Anterior cingulate cortex (tissue), 58 donors: ENCODE data around the gene PDPK1.
"Not testable (repeated sequence)": the region's sequence is repeated elsewhere in the genome, so short reads cannot be mapped to it uniquely, and the experiment has no call there.

ENCODE experiments used
- DNase-seq, 58 donors: peaks; one replicate each; lab custom pipeline; 2025; lab: John Stamatoyannopoulos, UW

The PDPK1 gene

DNA sequence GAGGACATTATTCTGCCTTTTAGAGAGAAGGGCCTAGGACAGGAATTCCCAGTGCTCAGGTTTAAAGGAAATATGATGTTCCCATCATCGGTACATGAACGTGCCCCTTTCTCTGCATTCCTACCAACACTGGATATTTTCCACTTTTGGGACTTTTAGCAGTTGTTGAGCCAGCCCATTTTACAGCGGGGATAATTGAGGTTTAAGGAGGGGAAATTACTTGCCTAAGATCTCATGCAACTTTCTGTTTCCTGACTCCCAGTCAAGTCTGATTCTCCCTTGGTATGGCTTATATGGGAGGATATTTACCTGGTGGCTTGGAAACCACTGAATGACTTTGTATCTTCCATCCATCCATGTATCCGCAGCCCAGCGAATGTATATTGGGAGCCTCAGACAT lies 3.5 kb upstream of the PDPK1 start:
- not testable (repeated sequence) for DNase-seq

DNA sequence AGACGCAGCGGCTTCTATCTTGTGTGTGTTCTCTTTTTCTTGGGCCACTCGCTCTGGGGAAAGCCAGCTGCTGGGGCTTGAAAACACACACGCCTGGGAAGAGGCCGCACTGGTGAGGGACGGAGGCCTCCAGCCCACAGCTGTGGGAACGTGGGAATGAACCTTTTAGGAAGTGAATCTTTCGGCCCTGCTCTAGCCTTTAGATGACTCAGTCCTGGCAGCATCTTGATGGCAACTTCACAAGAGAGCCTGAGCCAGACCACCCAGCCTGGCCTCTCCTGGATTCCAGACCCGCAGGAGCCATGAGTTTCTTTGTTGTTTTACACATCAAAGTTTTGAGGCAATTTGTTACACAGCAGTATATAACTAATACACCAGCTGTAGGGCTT lies 2.2 kb upstream of the PDPK1 start:
- DNase-seq: no peak

DNA sequence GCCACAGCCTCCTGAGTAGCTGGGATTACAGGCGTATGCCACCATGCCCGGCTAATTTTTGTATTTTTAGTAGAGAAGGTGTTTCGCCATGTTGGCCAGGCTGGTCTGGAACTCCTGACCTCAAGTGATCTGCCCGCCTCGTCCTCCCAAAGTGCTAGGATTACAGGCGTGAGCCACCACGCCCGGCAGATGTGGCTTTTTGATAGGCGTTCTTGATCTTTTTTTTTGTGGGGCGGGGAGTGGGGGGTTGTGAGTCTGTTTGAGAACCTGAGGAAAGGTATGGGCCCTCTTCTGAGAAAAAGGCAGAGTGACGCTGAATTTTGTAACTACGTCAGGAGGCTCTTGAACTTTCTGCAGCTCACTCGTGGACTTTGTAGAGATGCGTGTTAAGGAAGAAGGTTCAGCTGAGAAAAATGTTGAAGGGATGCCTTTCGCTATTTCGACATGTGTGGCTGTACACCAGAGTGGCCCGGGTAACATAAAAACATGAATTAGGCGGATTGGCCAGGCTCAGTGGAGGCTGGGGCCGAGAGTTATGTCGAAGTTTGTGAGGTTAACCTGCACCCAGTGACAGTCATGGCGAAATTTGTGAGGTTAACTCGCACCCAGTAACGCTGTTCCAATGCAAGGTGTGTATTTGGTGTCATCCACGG lies 1.5 kb downstream of the PDPK1 start:
- not testable (repeated sequence) for DNase-seq

DNA sequence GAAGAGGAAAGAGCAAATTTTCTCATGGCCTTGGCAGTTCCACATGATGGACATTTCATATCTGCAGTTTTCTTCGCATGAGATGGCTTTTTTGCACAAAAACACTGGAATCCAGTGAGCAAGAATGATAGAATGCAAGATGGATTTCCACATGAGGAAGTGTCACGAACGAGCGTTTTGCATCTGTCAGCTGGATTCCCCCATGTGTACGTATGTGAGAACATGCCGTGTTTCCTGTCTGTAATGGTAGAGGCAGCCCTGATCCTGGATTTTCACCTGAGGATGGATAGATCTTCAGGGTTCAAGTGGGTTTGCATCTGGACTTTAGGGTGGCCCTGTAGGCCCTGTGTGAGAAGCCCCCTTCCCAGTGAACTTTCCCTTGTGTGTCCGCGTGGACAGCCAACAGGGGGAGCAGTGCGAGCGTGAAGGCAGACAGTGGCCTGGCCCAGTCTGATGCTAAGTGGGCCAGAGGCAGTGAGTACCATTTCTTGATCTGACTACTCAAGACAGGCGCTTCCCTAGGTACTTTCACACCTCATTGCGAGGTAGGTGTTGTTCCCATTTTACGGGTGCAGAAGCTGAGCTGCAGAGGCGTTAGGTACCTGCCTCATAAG lies 2.1 kb downstream of the PDPK1 start:
- peak in 10 of 58 donors; percentile 3 to 55 (median 36) for DNase-seq

DNA sequence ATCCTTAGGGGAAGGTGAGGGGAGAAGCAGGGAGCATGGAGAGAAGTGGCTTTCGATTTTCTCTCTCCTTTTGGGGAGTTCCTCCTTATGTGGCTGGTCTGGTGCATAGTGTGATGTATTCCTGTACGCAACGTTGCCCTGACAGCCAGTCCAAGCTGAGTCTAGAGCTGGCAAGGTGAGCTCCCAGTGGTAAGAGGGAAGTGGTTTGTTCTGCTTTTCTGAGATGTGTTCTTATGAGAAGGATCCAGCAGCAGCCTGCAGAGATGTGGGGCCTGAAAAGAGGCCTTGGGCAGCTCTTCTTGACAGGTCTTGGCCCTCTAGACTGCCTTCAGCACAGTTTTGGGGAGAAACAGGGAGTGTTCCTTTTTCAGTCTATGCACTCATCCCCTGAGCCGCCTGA lies 3.1 kb downstream of the PDPK1 start:
- DNase-seq: not testable (repeated sequence)

DNA sequence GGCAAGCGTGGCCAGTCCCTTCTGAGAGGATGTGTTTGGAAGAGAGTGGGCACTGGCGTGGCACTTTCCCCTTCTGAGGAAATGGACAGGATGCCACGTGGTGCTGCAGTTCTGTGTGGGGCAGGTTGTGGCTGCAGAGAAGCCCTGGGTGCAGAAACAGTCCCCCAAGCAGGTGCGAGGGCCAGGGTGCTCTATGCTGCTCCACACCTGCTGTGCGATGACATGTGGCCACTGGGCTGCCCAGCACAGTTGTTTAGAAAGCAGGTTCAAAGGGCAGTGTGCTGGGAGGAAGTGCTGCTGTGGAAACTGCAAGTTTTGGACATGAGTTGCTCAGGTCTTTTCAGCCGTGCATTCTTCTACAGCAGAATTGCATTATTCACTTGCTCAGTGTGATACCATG lies 3.6 kb downstream of the PDPK1 start:
- DNase-seq: not testable (repeated sequence)

DNA sequence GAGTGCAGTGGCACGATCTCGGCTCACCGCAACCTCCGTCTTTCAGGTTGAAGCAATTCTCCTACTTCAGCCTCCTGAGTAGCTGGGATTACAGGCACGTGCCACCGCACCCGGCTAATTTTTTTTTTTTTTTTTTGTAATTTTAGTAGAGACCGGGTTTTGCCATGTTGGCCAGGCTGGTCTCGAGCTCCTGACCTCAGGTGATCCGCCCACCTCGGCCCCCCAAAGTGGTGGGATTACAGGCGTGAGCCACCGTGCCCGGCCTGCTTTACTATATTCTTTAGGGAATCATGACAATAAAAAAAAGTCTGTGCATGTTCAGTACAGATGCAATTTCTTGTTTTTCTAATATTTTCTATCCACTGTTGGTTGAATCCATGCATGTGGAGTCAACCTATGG lies 6.0 kb downstream of the PDPK1 start:
- not testable (repeated sequence) for DNase-seq

DNA sequence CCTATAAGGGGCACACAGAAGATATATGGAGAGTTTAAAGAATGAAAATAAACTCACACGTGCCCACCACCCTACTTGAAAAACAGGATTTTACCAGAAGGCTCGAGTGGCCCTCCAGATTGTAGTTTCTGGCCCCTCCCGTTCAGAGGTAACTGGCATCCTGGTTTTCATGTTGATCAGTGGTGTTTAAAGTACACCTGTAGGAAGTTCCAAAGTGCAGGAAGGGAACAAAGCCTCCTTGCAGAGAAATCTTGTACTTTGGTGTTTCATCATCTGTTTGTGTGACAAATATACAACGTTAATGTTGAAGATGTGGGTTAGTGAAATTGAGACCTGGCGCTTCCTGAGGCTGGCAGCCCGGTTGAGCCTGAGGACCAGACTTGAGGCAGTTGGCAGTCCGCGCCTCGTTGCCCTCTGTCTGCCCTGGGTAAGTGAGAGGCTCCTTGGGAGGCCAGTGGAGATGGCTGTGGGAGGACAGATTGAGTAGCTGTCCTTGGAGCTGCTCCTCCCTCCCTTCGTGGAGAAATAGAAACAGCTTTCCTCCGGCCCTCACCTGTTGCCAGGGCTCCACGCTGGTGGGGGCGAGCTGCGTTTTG lies 12.6 kb downstream of the PDPK1 start:
- not testable (repeated sequence) for DNase-seq

DNA sequence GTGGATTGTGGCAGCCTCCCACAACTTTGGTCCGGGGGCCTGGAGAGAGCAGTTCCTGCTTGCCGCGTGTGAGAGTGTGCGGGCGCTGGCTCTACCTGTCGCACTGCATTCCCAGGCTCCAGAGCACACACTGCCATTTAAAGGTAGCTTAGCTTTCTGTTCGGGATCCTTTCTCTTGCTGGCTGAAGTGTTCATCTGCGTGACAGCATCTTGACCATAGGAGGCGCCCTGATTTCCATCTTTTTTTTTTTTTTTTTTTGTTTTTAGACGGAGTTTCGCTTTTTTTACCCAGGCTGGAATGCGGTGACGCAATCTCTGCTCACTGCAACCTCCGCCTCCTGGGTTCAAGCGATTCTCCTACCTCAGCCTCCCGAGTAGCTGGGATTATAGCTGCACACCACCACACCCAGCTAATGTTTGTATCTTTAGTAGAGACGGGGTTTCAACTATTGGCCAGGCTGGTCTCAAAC lies 13.6 kb downstream of the PDPK1 start:
- not testable (repeated sequence) for DNase-seq

DNA sequence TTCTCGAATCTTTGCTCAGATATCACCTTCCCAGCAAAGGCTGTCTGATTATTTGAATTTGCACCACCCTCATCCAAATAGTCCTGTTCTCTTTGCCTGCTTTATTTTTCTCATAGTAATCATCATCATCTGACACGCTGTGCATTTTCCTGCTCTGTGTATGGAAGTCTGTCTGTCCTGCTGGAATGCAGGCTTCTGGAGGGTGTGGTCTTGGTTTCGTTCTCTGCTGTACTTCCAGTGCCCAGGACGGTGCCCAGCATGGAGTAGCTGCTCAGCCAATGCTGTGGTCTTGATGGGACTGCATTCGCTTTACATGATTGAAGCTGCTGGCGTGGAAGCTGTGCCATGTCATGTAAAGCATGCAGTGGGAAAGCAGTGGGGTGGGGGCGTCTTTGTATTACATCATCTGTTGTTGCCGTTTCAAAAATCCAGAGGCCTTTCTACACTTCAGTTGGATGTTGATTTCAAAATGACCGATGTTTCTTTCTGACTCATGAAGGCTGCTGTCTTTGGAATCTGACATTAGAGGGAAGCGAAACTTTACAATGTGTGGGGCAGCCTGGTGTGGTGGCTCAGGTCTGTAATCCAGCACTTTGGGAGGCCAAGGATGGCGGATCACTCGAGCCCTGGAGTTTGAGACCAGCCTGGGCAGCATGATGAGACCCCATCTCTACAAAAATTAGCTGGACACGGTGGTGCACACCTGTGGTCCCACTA lies 17.0 kb downstream of the PDPK1 start:
- not testable (repeated sequence) for DNase-seq

DNA sequence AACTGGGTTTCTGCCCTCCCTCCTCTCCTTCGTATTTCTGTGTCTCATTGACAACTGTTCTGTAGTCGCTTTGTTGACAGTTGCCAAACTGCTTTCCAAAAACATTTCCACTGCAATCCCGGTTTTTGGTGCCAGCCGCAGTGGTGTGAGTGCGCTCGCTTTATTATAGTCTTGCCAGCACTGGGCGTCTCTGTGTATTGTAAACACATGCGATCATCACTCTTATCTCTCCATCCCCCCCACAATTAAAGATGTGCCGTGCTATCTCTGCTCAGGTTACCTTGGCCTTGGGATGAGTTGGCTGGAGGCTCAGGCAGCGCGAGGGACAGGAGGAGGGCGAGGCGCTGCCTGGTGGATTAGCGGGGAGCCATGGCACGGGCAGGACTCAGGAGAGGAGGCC lies 19.3 kb downstream of the PDPK1 start:
- not testable (repeated sequence) for DNase-seq

DNA sequence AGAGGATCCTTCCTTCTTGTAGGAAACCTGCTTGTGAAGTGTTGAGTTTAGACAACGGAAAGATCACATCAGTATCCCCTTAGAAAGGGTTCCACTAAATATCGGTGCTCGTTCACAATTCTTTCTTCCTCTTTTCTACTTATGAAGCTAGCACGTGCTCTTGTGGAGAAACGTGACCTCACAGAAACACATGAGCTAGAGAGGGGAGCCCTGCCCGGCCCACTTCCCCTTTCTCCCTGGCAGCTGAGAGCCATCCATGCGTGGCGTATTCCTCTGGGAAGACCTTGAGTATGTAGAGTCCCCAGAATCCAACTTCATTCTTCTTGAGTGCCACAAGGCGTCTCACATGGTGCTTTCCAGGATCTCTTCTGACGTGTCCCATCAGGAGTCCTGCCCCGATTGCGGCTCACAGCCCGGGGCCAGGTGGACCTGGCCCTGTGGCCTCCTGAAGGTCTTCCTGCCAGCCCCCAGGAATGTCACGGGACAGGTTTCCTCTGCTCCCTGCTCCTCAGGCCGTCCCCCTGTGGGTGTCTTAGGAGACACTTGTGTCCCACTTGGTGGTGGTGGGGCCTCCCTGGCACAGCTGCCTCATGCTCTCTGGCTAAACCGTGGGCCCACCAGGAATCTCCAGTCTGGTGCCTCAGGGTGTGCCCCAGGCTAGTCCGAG lies 22.4 kb downstream of the PDPK1 start:
- DNase-seq: not testable (repeated sequence)

DNA sequence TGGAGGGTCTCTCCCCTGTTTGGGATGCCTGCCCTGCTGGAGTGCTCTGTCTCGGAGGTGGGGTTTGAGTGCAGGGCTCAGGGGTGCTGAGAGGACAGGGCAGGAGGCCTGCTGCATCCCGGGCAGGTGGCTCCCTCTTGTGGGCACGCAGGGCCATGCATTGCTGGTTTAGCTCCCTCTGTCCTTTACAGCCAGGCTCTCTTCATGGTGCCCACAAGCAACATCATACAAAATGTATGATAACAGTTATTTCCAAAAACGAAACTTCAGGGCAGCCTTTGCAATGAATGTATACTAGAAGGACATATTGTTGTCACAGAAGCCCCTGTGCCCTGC lies 22.9 kb downstream of the PDPK1 start:
- not testable (repeated sequence) for DNase-seq

DNA sequence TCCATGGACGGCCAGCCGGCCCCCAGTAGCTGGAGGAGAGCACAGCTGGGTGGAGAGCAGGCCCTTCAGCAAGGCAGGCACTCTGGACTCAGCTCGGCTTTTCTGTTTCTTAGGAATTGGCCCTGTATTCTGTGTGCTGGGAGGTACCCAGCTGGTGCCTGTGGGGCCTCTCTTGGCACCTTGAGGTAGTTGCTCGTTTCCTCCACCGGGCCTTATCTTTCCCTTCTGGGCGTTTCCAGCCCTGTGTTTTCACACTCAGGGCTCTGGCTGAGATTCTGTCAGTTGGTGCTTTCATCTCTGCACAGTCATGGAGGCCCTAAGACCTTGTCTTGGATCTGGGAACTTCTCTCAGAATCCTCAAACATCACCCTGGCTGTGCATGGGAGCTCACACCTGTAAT lies 29.7 kb downstream of the PDPK1 start:
- DNase-seq: not testable (repeated sequence)

DNA sequence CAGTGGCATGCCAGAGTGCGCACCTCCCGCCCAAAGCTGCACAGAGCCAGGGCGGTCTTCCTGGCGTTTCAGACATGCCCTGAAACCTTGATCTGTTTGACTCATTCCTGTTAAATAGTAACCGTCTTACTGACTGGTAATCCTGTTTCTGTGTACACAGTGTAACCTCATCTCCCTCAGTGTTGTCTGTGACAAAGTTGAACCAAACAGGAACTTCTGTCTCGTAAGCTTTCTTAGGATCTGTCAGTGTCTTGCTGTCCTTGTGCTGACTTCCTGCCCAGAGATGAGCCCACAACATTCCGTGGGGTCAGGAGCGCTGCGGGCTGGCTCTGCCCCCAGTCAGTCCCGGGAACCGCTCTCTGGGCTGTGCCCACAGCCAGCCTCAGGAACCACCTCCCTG lies 30.8 kb downstream of the PDPK1 start:
- not testable (repeated sequence) for DNase-seq

DNA sequence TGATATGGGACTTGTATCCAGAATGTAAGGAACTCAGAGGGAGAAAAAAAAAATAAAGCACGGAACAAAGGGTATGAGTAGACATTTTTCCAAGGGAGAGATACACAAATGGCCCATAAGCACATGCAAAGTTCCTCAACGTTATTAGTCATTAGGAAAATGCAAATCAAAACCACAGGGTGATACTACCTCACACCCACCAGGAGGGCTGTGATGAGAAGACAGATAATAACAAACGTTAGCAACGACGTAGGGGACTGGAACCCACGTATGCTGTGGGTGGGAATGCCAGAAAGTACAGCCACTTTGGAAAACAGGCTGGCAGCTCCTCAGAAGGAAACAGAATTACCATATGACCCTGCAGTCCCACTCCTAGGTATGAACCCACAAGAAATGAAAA lies 34.9 kb downstream of the PDPK1 start:
- DNase-seq: not testable (repeated sequence)

DNA sequence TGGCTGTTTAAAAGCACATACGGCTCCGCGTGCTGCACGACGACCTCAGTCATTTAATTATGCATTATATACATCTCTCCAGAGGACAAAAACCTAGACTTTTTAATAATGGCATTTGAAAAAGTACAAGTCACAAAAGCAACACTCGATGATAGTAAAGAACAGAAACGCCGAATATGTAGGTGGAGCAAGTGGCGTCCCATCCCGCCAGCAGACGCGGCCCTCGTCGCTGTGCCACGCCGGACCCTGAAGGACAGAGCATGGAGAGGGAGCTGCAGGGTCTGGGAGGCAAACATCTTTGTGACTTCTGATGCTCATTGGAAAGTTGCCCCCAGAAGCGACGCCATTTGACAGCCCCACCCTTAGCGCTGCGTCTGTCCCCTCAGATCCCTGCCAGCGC lies 38.0 kb downstream of the PDPK1 start:
- not testable (repeated sequence) for DNase-seq

DNA sequence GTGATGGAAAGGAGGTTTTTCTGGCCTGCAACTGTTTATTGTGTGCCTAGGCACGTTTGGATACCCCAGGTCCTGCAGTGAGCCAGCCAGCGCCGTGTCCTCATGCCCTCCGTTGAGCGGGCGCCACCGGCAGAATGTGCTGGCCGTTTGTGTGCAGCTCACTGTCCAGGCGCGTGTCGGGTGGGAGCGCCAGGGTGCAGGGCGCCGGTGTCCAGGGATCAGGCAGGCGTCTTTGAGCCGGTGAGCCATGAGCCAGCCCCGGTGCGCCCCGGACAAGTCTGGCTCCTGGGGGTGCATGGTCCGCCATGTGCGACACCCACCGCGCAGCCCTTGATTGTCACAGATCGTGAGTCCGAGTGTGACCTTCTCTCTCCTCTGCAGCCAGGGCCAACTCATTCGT lies 39.2 kb downstream of the PDPK1 start:
- DNase-seq: not testable (repeated sequence)

DNA sequence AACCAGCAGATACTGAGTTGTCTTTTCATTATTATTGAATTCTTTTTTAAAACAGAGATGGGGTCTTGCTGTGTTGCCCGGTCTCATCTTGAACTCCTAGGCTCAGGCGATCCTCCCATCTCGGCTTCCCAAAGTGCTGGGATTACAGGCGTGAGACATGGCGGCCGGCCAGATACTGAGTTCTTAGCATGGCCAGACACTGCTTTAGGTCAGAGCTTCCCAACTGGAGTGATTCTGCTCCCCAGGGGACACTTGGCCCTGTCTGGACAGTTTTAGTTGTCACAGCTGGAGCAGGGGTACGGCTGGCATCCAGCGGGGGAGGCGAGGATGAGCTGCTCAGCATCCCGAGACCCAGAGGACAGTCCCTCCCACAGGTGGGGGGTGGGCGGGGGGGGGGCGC lies 41.1 kb downstream of the PDPK1 start:
- not testable (repeated sequence) for DNase-seq

DNA sequence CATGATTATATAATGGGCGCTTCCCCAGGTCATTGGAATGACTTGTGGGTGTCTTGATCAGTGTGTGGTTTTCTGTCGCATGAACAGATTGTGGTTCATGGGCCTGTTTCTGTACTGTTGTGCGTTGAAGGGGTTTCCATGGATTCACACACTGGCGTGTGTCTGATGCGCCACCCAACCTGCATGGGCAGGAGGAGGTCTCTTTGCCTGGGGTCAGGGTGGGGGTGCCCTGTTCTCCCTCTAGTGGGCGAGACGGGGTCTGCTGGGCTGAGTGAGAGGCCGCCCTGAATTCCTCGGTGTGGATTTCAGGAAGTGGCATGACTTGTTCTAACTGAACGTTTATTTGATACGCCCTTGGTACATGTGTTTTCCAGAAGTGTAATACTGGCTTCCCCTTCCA lies 42.3 kb downstream of the PDPK1 start:
- not testable (repeated sequence) for DNase-seq

DNA sequence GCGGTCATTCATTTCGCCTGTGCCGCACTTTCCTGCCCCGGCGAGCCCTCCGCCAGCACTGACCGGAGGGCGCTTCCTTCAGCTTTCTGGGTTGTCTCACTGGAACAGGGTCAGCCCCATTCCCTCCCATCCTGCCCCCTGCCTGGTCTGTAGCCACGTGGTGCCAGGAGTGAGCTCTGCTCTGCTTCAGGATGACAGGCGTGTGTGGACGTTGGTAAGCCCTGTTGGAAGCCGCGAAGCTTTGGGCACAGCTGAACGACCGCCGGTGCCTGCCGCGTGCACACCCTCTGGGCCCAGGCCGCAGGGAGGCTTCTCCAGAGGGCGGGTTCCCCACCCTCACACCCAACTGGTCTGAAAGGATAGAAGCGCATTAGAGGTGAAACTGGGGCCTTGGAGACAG lies 43.0 kb downstream of the PDPK1 start:
- not testable (repeated sequence) for DNase-seq
